Cortex of kidney (tissue), 1 donor: ENCODE results near the gene SNRPN.
"Not testable (repeated sequence)": the region's sequence is repeated elsewhere in the genome, so short reads cannot be mapped to it uniquely, and the experiment has no call there.

ENCODE experiments used
- DNase-seq: peaks from one replicate; lab custom pipeline; 2025; lab: John Stamatoyannopoulos, UW

The SNRPN gene

GRCh38 chr15:24971052-24971451, 16.3 kb downstream of the SNRPN start:
- no peak for DNase-seq

GRCh38 chr15:24971772-24972171, 17.0 kb downstream of the SNRPN start:
- no peak for DNase-seq

- not testable (repeated sequence) for DNase-seq
Observed at GRCh38 chr15:24972707-24973106, 17.9 kb downstream of the SNRPN start.

GRCh38 chr15:24976932-24977331, 22.1 kb downstream of the SNRPN start:
- DNase-seq, result no peak

- no peak for DNase-seq
Observed at GRCh38 chr15:24977686-24978085, 22.9 kb downstream of the SNRPN start.

- DNase-seq, result no peak
Observed at GRCh38 chr15:24985224-24985623, 30.4 kb downstream of the SNRPN start.

- no peak for DNase-seq
Observed at GRCh38 chr15:24986653-24987052, 31.9 kb downstream of the SNRPN start.

GRCh38 chr15:25019434-25019833, 64.6 kb downstream of the SNRPN start:
- DNase-seq, result no peak

- DNase-seq, result no peak
Observed at GRCh38 chr15:25022233-25022632, 67.4 kb downstream of the SNRPN start.
